GM12874 (cell line): ENCODE measurements around the gene GTPBP3.

Experiments
- CTCF ChIP-seq: IDR thresholded peaks from 2 replicates; pipeline ENCODE4 v1.5.1; 2011; ENCODE audit warnings: low read depth, mild to moderate bottlenecking, control low read depth, low read length, moderate library complexity; ENCODE audit not compliant: insufficient read depth

GTPBP3 gene

GRCh38 chr19:17347361-17347760, 10.0 kb downstream of the GTPBP3 start:
- no peak for TF ChIP-seq CTCF

GRCh38 chr19:17347877-17348276, 10.5 kb downstream of the GTPBP3 start:
- no peak for TF ChIP-seq CTCF

- no peak for TF ChIP-seq CTCF
Observed at GRCh38 chr19:17348700-17349099, 11.3 kb downstream of the GTPBP3 start.

GRCh38 chr19:17351815-17352435, 14.6 kb downstream of the GTPBP3 start:
- TF ChIP-seq CTCF = no peak

- no peak for TF ChIP-seq CTCF
Observed at GRCh38 chr19:17352608-17353280, 15.4 kb downstream of the GTPBP3 start.

GRCh38 chr19:17353386-17353785, 16.0 kb downstream of the GTPBP3 start:
- TF ChIP-seq CTCF = no peak

GRCh38 chr19:17357078-17357666, 19.8 kb downstream of the GTPBP3 start:
- TF ChIP-seq CTCF = no peak
